ENCODE data around the gene ZEB1. TPM values are rescaled to one million over a fixed set of nuclear protein-coding genes. Genes with fewer than 3 reads are reported as not detected.
A peak's percentile ranks its signal among the peaks of the same experiment; 100 is the strongest.
"Not testable (repeated sequence)": the region's sequence is repeated elsewhere in the genome, so short reads cannot be mapped to it uniquely, and the experiment has no call there.

ZEB1 gene
- total RNA-seq, 1 donor from 2014 or later = 82.7 TPM

GRCh38 chr10:31362023-31362641 is 43.1 kb downstream of the ZEB1 start:
- no peak overlapping the region for H3K4me3 ChIP-seq
- peaks cover 35% of the 10 kb centered on the region for H3K4me1 ChIP-seq
- no peak overlapping the region for H3K27ac ChIP-seq
- DNase-seq (ENCODE audit: extremely low spot score in 2 of 2) = no peak
- TF ChIP-seq POLR2A (IDR thresholded peaks at IDR 0.05) = no peak
- TF ChIP-seq CTCF (IDR thresholded peaks at IDR 0.05) = no peak
- no peak for TF ChIP-seq POLR2AphosphoS5 (IDR thresholded peaks at IDR 0.05; ENCODE audit: insufficient read depth in 1 of 2, low read depth in 1 of 2)
- H3K27me3 ChIP-seq = no peaks in the 10 kb centered on the region
- H3K9me3 ChIP-seq = no peaks in the 10 kb centered on the region
- peaks cover 0 to 9% of the 10 kb centered on the region in 2 donors for H3K36me3 ChIP-seq
- intact Hi-C loops (cut with DNase I) = no loop called here

- H3K4me3 ChIP-seq; H3K27ac ChIP-seq; intact Hi-C loops (cut with DNase I); DNase-seq (ENCODE audit: extremely low spot score in 2 of 2); H3K36me3 ChIP-seq; H3K27me3 ChIP-seq; H3K9me3 ChIP-seq: not testable (repeated sequence)
- peaks cover 23% of the 10 kb centered on the region for H3K4me1 ChIP-seq
Observed at GRCh38 chr10:31363696-31364095, 44.7 kb downstream of the ZEB1 start.

DNA sequence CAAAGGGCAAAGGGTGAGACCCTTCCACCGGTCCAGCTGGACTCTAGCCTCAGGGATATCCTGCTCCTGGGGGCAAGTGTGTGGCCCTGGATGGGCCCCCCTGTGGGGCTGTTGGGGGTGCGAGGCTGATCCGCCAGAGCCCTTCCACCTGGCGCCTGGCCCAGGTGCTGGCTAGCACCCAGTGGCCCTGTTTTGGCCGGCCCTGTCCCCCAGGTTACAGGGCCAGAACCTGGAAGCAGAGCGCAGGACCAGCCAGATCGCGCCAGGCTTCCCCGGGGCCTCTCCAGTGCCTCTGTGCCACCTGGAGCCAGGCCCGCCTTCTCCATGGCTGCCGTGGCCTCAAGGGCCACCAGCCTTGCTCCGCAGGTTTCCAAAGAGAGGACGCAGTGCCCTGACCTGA is 45.2 kb downstream of the ZEB1 start:
- H3K4me3 ChIP-seq; H3K9me3 ChIP-seq; intact Hi-C loops (cut with DNase I); DNase-seq (ENCODE audit: extremely low spot score in 2 of 2); H3K27me3 ChIP-seq; H3K36me3 ChIP-seq; H3K27ac ChIP-seq: not testable (repeated sequence)
- H3K4me1 ChIP-seq = peaks cover 18% of the 10 kb centered on the region

DNA sequence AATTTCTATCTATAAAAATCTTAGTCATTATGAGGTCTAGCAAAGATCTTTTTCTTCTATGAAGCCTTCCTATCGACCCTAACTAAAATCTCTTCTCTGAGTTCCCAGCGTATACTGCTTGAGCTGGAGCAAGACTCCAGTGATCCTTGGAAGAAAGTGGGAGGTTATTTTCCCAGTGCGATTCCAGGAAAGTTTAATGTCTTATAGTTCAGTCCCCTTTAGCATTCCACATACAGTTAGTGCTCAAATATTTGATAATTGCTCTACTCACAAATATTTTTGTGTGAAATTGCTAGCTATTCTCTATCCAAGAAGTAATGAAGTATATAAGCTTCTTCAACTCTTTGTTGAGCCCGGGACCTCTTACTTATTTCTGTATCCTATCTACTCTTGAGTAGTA is 47.7 kb downstream of the ZEB1 start:
- Histone ChIP-seq H3K4me3 (no peak overlapping the region), H3K4me1 (peaks cover 22% of the 10 kb centered on the region), H3K27me3 (no peaks in the 10 kb centered on the region), H3K27ac (peak overlapping the region; percentile 33), H3K9me3 (no peaks in the 10 kb centered on the region), H3K36me3 (peaks cover 0 to 4% of the 10 kb centered on the region in 2 donors)
- intact Hi-C loops (cut with DNase I) = no loop called here
- no peak for TF ChIP-seq CTCF (IDR thresholded peaks at IDR 0.05)
- no peak for TF ChIP-seq POLR2A (IDR thresholded peaks at IDR 0.05)
- no peak for TF ChIP-seq POLR2AphosphoS5 (IDR thresholded peaks at IDR 0.05; ENCODE audit: insufficient read depth in 1 of 2, low read depth in 1 of 2)
- DNase-seq (ENCODE audit: extremely low spot score in 2 of 2) = no peak

DNA sequence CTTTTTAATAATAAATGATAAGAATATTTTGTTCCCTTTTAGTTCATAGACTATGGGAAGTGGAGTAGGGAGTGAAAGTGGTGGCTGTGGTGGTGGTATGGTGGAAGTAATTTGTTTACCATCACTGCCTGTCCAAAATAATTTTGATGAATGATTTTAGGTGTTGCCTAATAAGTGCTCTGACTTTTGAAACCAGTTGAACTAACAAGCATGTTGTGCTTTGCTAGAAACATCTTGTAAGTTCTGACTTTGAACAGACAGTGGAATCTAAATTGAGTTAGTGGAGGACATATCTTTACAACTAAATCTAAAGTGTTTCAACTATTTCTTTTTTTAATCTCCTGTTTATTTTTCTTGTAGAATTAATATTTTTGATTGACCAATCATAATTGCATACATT is 49.7 kb downstream of the ZEB1 start:
- intact Hi-C loops (cut with DNase I) = no loop called here
- no peak overlapping the region for H3K27ac ChIP-seq
- no peaks in the 10 kb centered on the region for H3K27me3 ChIP-seq
- peaks cover 38% of the 10 kb centered on the region for H3K4me1 ChIP-seq
- no peaks in the 10 kb centered on the region for H3K9me3 ChIP-seq
- TF ChIP-seq POLR2AphosphoS5 (IDR thresholded peaks at IDR 0.05; ENCODE audit: insufficient read depth in 1 of 2, low read depth in 1 of 2) = no peak
- TF ChIP-seq POLR2A (IDR thresholded peaks at IDR 0.05) = no peak
- TF ChIP-seq CTCF (IDR thresholded peaks at IDR 0.05) = no peak
- DNase-seq (ENCODE audit: extremely low spot score in 2 of 2) = no peak
- no peak overlapping the region for H3K4me3 ChIP-seq
- H3K36me3 ChIP-seq = no peaks in the 10 kb centered on the region

- Histone ChIP-seq H3K4me3 (no peak overlapping the region), H3K27me3 (no peaks in the 10 kb centered on the region), H3K36me3 (no peaks in the 10 kb centered on the region), H3K27ac (no peak overlapping the region), H3K4me1 (peaks cover 38% of the 10 kb centered on the region), H3K9me3 (no peaks in the 10 kb centered on the region)
- intact Hi-C loops (cut with DNase I) = no loop called here
- TF ChIP-seq CTCF (IDR thresholded peaks at IDR 0.05) (no peak), POLR2AphosphoS5 (IDR thresholded peaks at IDR 0.05; ENCODE audit: insufficient read depth in 1 of 2, low read depth in 1 of 2) (no peak), POLR2A (IDR thresholded peaks at IDR 0.05) (no peak)
- no peak for DNase-seq (ENCODE audit: extremely low spot score in 2 of 2)
Observed at GRCh38 chr10:31372439-31372838, 53.4 kb downstream of the ZEB1 start.

Measured in vagina (tissue), 2 donors.